GM10266 (cell line): ENCODE results near the gene UBL4A.

Experiments
- DNase-seq: peaks from one replicate; pipeline ENCODE4 v3.0.0; 2012; ENCODE audit errors: extremely low spot score
- TF ChIP-seq, protein P1 (sequence below): IDR thresholded peaks from 2 replicates; pipeline ENCODE4 v1.5.1; 2012; ENCODE audit warnings: mild to moderate bottlenecking, low read depth; ENCODE audit not compliant: control insufficient read depth, insufficient read depth; ENCODE audit errors: missing control alignments

UBL4A gene

GRCh38 chrX:154485150-154486051, 1.0 kb downstream of the UBL4A start:
- DNase-seq: no peak
- TF ChIP-seq, protein P1, sequence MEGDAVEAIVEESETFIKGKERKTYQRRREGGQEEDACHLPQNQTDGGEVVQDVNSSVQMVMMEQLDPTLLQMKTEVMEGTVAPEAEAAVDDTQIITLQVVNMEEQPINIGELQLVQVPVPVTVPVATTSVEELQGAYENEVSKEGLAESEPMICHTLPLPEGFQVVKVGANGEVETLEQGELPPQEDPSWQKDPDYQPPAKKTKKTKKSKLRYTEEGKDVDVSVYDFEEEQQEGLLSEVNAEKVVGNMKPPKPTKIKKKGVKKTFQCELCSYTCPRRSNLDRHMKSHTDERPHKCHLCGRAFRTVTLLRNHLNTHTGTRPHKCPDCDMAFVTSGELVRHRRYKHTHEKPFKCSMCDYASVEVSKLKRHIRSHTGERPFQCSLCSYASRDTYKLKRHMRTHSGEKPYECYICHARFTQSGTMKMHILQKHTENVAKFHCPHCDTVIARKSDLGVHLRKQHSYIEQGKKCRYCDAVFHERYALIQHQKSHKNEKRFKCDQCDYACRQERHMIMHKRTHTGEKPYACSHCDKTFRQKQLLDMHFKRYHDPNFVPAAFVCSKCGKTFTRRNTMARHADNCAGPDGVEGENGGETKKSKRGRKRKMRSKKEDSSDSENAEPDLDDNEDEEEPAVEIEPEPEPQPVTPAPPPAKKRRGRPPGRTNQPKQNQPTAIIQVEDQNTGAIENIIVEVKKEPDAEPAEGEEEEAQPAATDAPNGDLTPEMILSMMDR: no peak

GRCh38 chrX:154484255-154485149, 1.9 kb downstream of the UBL4A start:
- DNase-seq: no peak
- TF ChIP-seq, protein P1: no peak

DNA sequence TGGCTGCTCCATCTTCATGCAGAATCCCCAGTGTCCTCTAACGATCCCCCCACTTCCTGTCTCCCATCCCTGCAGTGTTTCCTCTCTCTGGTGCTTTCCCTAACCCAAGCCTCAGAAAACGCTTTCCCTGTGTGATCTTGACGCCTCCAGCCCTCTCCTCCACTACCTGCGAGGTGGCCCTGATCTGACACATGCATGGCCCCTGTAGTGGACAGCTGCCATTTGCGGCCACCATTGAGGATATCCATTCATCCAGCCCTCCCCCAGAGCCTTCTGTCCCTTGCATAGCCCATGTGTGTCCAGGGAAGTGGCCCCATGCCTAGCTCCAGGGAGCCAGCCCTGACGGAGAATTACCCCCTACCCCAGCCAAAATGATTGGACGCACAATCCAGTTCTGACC, 3.1 kb downstream of the UBL4A start:
- TF ChIP-seq, protein P1: no peak
- DNase-seq: no peak

GRCh38 chrX:154482786-154483185, 3.6 kb downstream of the UBL4A start:
- DNase-seq: no peak
- TF ChIP-seq, protein P1: no peak

DNA sequence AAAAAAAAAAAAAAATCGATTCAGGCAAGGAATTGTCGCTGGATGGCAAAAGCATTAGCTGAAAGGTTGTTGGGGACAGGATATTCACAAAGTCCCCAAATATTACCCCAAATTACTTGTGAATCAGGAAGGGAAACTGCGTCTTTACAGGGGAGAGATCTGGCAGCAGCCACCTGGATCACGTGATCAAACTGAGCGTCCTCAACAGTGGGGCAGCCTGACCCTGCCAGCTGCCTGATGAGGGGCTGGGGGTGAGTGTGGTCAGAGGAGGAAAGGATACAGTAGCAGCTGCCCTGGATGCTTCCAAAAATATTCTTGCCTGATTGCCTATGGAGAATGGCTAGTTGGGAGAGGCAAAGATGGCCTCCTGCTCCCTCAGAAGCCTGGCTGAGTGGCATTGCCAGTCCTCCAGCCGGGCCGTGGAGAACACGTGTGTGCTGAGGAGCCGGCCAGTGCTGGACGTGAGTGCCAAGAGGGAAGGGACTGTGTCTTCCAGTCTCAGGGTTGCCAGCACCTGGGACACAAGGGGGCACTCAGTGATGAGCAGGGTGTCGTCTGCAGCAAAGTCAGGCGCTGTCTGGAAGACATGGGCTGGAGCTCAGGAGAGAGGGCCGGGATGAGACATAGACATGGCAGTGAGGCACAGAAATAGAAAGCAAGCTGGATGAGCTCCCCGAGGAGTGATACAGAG, 4.4 kb downstream of the UBL4A start:
- DNase-seq: no peak
- TF ChIP-seq, protein P1: no peak

GRCh38 chrX:154481195-154481594, 5.2 kb downstream of the UBL4A start:
- no peak for DNase-seq
- TF ChIP-seq, protein P1: no peak
